K562 (cell line): ENCODE measurements around the gene FGGY. TPM values are rescaled to one million over a fixed set of nuclear protein-coding genes. Genes with fewer than 3 reads are reported as not detected.

Experiments used
- CEBPB ChIP-seq: fragments of 450-650 bp; IDR thresholded peaks from 2 replicates; pipeline ENCODE4 v1.6.1; 2016; ENCODE audit warnings: missing genetic modification characterization, missing compliant biosample characterization
- COPS2 ChIP-seq: fragments of 450-650 bp; conservative IDR thresholded peaks from 2 replicates; pipeline ENCODE4 v1.6.1; 2016; ENCODE audit warnings: mild to moderate bottlenecking, moderate library complexity
- CREB1 ChIP-seq, 2 experiments: sonication (generic) in 1 of 2; formaldehyde crosslinking in 1 of 2; IDR thresholded peaks; 2 replicates each; pipeline versions ENCODE4 v1.6.1 to v1.8.0; 2012 to 2022; ENCODE audit warnings: inconsistent platforms in 1 of 2, mild to moderate bottlenecking in 1 of 2, missing genetic modification reagents in 1 of 2, moderate library complexity in 1 of 2
- CTBP1 ChIP-seq: fragments of 450-650 bp; IDR thresholded peaks from 2 replicates; pipeline ENCODE4 v1.6.1; 2016; ENCODE audit warnings: borderline replicate concordance
- ELF4 ChIP-seq: fragments of 450-650 bp; formaldehyde crosslinking; IDR thresholded peaks from 2 replicates; pipeline ENCODE4 v1.4.0; 2022; ENCODE audit warnings: missing genetic modification characterization
- FOXK2 ChIP-seq, 2 experiments: fragments of 450-650 bp; IDR thresholded peaks in 1 of 2; conservative IDR thresholded peaks in 1 of 2; 2 replicates each; pipeline ENCODE4 v1.6.1; 2016; ENCODE audit warnings: low read depth in 2 of 2, mild to moderate bottlenecking in 1 of 2
- GATAD2B ChIP-seq: fragments of 450-650 bp; IDR thresholded peaks from 2 replicates; pipeline ENCODE4 v1.6.1; 2017; ENCODE audit warnings: mild to moderate bottlenecking, borderline replicate concordance
- HNRNPLL ChIP-seq: fragments of 200-400 bp; formaldehyde crosslinking; IDR thresholded peaks from 2 replicates; pipeline ENCODE4 v1.6.1; 2017; ENCODE audit warnings: low read length, low read depth, mild to moderate bottlenecking; ENCODE audit not compliant: poor library complexity, severe bottlenecking
- ILF3 ChIP-seq: fragments of 450-650 bp; IDR thresholded peaks from 2 replicates; pipeline ENCODE4 v1.6.1; 2018; ENCODE audit warnings: antibody characterized with exemption, mild to moderate bottlenecking, moderate library complexity, borderline replicate concordance
- MEIS2 ChIP-seq: fragments of 450-650 bp; IDR thresholded peaks from 2 replicates; pipeline ENCODE4 v1.6.1; 2014; ENCODE audit warnings: mild to moderate bottlenecking; ENCODE audit not compliant: partially characterized antibody
- MYNN ChIP-seq, 2 experiments: sonication (generic); formaldehyde crosslinking in 1 of 2; IDR thresholded peaks; 2 replicates each; pipeline versions ENCODE4 v1.5.0 to v1.6.1; 2016 to 2020; ENCODE audit warnings: antibody characterized with exemption in 1 of 2, missing genetic modification reagents in 1 of 2
- NCOA4 ChIP-seq: fragments of 450-650 bp; IDR thresholded peaks from 2 replicates; pipeline ENCODE4 v1.6.1; 2018; ENCODE audit warnings: mild to moderate bottlenecking; ENCODE audit not compliant: partially characterized antibody
- NFRKB ChIP-seq: fragments of 450-650 bp; IDR thresholded peaks from 2 replicates; pipeline ENCODE4 v1.6.1; 2016; ENCODE audit warnings: low read depth
- NR4A1 ChIP-seq, 2 experiments: fragments of 250-450 bp in 1 of 2; fragments of 450-650 bp in 1 of 2; sonication (Bioruptor Pico) in 1 of 2; IDR thresholded peaks; 2 replicates each; pipeline versions ENCODE4 v1.4.0 to v1.6.1; 2016 to 2020; ENCODE audit warnings: mild to moderate bottlenecking in 2 of 2, missing compliant biosample characterization in 1 of 2, missing genetic modification characterization in 1 of 2, moderate library complexity in 1 of 2
- NUFIP1 ChIP-seq: fragments of 450-650 bp; IDR thresholded peaks from 2 replicates; pipeline ENCODE4 v1.6.1; 2018; ENCODE audit not compliant: partially characterized antibody
- RUNX1 ChIP-seq: sonication (generic); IDR thresholded peaks from 2 replicates; pipeline ENCODE4 v1.6.1; 2016; ENCODE audit warnings: antibody characterized with exemption, low read depth
- ZC3H8 ChIP-seq: fragments of 450-650 bp; IDR thresholded peaks from 2 replicates; pipeline ENCODE4 v1.6.1; 2017
- ZNF134 ChIP-seq: fragments of 250-450 bp; sonication (Bioruptor Pico); conservative IDR thresholded peaks from 2 replicates; pipeline ENCODE4 v1.4.0; 2020
- ZNF143 ChIP-seq: sonication (generic); formaldehyde crosslinking; IDR thresholded peaks from 2 replicates; pipeline ENCODE4 v1.9.0; 2022; ENCODE audit warnings: mild to moderate bottlenecking, missing genetic modification reagents
- ZNF318 ChIP-seq, 2 experiments: fragments of 450-650 bp; IDR thresholded peaks; 2 replicates each; pipeline ENCODE4 v1.6.1; 2016; ENCODE audit warnings: mild to moderate bottlenecking in 2 of 2, borderline replicate concordance in 1 of 2, low read depth in 1 of 2, moderate library complexity in 1 of 2
- ZNF584 ChIP-seq: fragments of 200-800 bp; sonication (Bioruptor generic); IDR thresholded peaks from 2 replicates; pipeline ENCODE4 v1.6.1; 2016; ENCODE audit warnings: low read depth, mild to moderate bottlenecking, missing genetic modification characterization, missing compliant biosample characterization
- ZNF76 ChIP-seq: fragments of 250-450 bp; sonication (Bioruptor Pico); IDR thresholded peaks from 2 replicates; pipeline ENCODE4 v1.4.0; 2020; ENCODE audit warnings: mild to moderate bottlenecking, moderate library complexity, borderline replicate concordance
- polyA plus RNA-seq, 8 experiments: library from polyadenylated mRNA; depleted of rRNA in 4 of 8; stranded (reverse) in 5 of 8; unstranded in 3 of 8; fragments of >200 nt; fragmentation: Nextera tagmentation in 2 of 8; fragmentation: Illumina TruSeq in 1 of 8; extraction: Ambion mirVana in 2 of 8; extraction: Trizol in 1 of 8; gene quantifications; 2 replicates each; pipeline versions ENCODE4 v1.2.1 to v1.2.3, GENCODE V29; 2011 to 2014; ENCODE audit warnings: inconsistent platforms in 1 of 8, missing spikeins in 1 of 8
- total RNA-seq, 7 experiments: library from RNA; depleted of rRNA in 6 of 7; stranded (reverse); fragments of >200 nt in 6 of 7; fragmentation: Illumina TruSeq in 2 of 7; extraction: Trizol in 2 of 7; gene quantifications; 2 replicates each; pipeline versions ENCODE4 v1.2.1 to v1.2.3, GENCODE V29; 2011 to 2021; ENCODE audit warnings: low replicate concordance in 1 of 7

The FGGY gene
- total and polyA plus RNA-seq, 9 of the 15 experiments (the other 6 are each of a cell fraction or from before 2014, with no cell fraction given), result 9.7 to 19.2 (median 12.6) TPM

DNA sequence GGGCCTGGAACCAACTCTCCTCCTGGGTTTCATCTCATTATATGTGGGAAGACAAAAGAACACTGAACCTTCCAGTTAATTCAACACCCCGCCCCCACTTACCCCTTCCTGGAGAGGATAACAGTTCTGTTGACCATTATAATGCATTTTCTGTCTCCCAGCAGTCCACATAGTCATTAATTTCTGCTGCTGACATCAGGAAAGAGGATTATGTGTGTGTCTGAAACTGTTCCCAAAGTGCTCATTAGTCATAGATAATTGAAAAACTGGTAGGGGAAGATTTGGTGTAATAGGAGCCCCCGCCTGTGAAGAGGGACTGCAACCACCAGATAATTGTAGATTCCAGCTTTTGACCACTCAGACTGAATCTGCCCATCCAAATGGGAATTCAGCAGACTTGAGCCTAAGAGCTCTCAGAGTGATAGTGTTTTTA lies 208.7 kb downstream of the FGGY start (continued):
- TF ChIP-seq ZNF134, result no peak
- TF ChIP-seq ZNF76 (CRISPR knock-in tag), result no peak
- TF ChIP-seq MEIS2, result peak; percentile 87
- no peak for TF ChIP-seq COPS2
- no peak for TF ChIP-seq NUFIP1
- TF ChIP-seq ILF3, result no peak
- TF ChIP-seq CREB1 (IDR thresholded peaks at IDR 0.05), result no peak
- no peak for TF ChIP-seq CREB1 (CRISPR knock-in tag; IDR thresholded peaks at IDR 0.05)
- peak; percentile 45; the same call in 1 of the 2 replicates for TF ChIP-seq GATAD2B
- TF ChIP-seq NCOA4, result no peak
- TF ChIP-seq MYNN (IDR thresholded peaks at IDR 0.05), result no peak
- TF ChIP-seq MYNN (CRISPR knock-in tag; IDR thresholded peaks at IDR 0.05), result no peak
- TF ChIP-seq ZNF318 (IDR thresholded peaks at IDR 0.05; ENCODE audit: borderline replicate concordance in 1 of 2, low read depth in 1 of 2), result no peak
- TF ChIP-seq ZNF143 (CRISPR knock-in tag), result no peak
- TF ChIP-seq HNRNPLL, result no peak
- no peak for TF ChIP-seq NFRKB
- 0 out of 2 replicates have a peak, but pooled peaks have one; percentile 15 for TF ChIP-seq ZNF584
- TF ChIP-seq FOXK2 (conservative IDR thresholded peaks at IDR 0.05 in 1 of 2, IDR thresholded peaks at IDR 0.05 in 1 of 2; ENCODE audit: low read depth in 2 of 2), result no peak
- TF ChIP-seq RUNX1, result no peak
- no peak for TF ChIP-seq CEBPB (tag)
- no peak for TF ChIP-seq ZC3H8
- no peak for TF ChIP-seq NR4A1 (CRISPR knock-in tag; IDR thresholded peaks at IDR 0.05)
- TF ChIP-seq NR4A1 (tag; IDR thresholded peaks at IDR 0.05), result no peak
- no peak for TF ChIP-seq CTBP1
- TF ChIP-seq ELF4 (CRISPR knock-in tag), result 0 out of 2 replicates have a peak, but pooled peaks have one; percentile 12
